ENCODE data around the gene MKX.

The MKX gene

GRCh38 chr10:27741173-27742091 lies 4.2 kb downstream of the MKX start:
- H2BK120ac ChIP-seq (ENCODE audit: low read depth, low read length): no peak overlapping the region
- WGBS: 5% methylated on average over 55 of the region's 55 CpGs
- no peak overlapping the region for H3K4ac ChIP-seq (ENCODE audit: low read depth in 1 of 2, low read length in 2 of 2)
- H3K36me3 ChIP-seq (ENCODE audit: control insufficient read depth in 1 of 2, insufficient read depth in 2 of 2, low read depth in 1 of 2, low read length in 2 of 2): no peaks in the 10 kb centered on the region
- H3K4me2 ChIP-seq (ENCODE audit: low read length, poor library complexity, severe bottlenecking): peak overlapping the region; percentile 98
- no peak overlapping the region for H2AK5ac ChIP-seq (ENCODE audit: low read length, severe bottlenecking)
- no peak overlapping the region for H3K27ac ChIP-seq (ENCODE audit: low read length, poor library complexity, severe bottlenecking)
- DNase-seq: no peak
- H4K8ac ChIP-seq (ENCODE audit: low read length): no peak overlapping the region
- no peak overlapping the region for H2AFZ ChIP-seq (ENCODE audit: low read depth, low read length)
- H3K79me1 ChIP-seq (replicated peaks; ENCODE audit: low read length, poor library complexity, severe bottlenecking): no peaks in the 10 kb centered on the region
- peak overlapping the region; percentile 26 to 82 for H3K4me3 ChIP-seq (ENCODE audit: insufficient read depth in 1 of 2, low read depth in 1 of 2, low read length in 2 of 2)
- H3K14ac ChIP-seq (ENCODE audit: low read length in 2 of 2): no peak overlapping the region
- no peaks in the 10 kb centered on the region for H3K9me3 ChIP-seq (ENCODE audit: control insufficient read depth, low read length)
- peaks cover 32 to 51% of the 10 kb centered on the region in 2 experiments for H3K27me3 ChIP-seq (ENCODE audit: control insufficient read depth in 1 of 2, insufficient read depth in 1 of 2, low read length in 2 of 2)
- H3K18ac ChIP-seq (ENCODE audit: low read depth in 1 of 2, low read length in 2 of 2): no peak overlapping the region
- H2BK12ac ChIP-seq (ENCODE audit: low read length in 2 of 2): no peak overlapping the region
- no peak overlapping the region for H2BK15ac ChIP-seq (ENCODE audit: low read depth, poor library complexity, severe bottlenecking)
- H3K4me1 ChIP-seq (ENCODE audit: control insufficient read depth, insufficient read depth, low read depth, low read length): peaks cover 44% of the 10 kb centered on the region
- H3K9ac ChIP-seq (ENCODE audit: low read length): peak overlapping the region; percentile 62
- H4K91ac ChIP-seq (ENCODE audit: low read length): no peak overlapping the region
- no peak overlapping the region for H3K23ac ChIP-seq (ENCODE audit: low read length in 2 of 2)
- H2BK5ac ChIP-seq (ENCODE audit: low read depth, low read length, poor library complexity, severe bottlenecking): no peak overlapping the region

DNA sequence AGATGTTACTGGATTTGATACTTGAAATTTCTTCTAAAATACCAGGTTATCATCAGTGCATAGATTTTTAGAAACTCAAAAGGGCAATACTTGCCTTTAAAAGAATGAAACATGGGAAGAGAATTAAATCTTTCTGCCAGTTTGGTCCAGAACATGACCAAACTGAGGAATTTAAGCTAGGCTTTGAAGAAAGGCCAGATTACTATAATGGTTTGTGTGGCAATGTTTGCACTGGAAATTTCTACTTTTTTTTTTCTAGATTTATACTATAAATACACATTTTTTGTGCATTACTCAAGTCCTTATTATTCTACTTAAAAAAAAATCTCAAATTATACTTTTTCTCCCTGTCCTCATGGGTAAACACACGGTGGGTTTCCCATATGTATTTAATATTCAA lies 9.2 kb downstream of the MKX start:
- Histone ChIP-seq H3K4ac (ENCODE audit: low read depth in 1 of 2, low read length in 2 of 2) (no peak overlapping the region), H3K4me2 (ENCODE audit: low read length, poor library complexity, severe bottlenecking) (no peak overlapping the region)
- WGBS: no CpG with 5 or more reads among the region's 1 CpG

DNA sequence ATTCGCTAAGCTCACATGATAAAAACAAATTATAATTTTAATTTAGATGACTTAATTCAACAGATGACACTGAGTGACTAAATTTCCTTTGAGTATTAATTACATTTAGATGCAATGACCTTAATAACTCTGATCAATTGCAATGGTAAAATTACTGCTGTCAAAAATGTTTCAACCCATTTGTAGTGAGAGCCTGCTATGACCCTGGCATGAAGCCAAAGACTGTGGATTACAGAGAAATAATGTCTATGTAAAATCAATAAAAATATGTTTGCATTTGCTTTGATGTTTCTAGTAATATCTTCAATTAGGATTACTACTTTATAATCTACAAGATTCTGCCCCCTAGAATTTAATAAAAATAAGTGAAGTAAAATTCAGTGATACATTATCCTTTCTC lies 15.6 kb downstream of the MKX start:
- H4K8ac ChIP-seq (ENCODE audit: low read length): no peak overlapping the region
- H3K27me3 ChIP-seq (ENCODE audit: control insufficient read depth in 1 of 2, insufficient read depth in 1 of 2, low read length in 2 of 2): no peaks in the 10 kb centered on the region
- H3K23ac ChIP-seq (ENCODE audit: low read length in 2 of 2): no peak overlapping the region
- H3K79me1 ChIP-seq (replicated peaks; ENCODE audit: low read length, poor library complexity, severe bottlenecking): no peaks in the 10 kb centered on the region
- no peak overlapping the region for H2BK12ac ChIP-seq (ENCODE audit: low read length in 2 of 2)
- no peaks in the 10 kb centered on the region for H3K36me3 ChIP-seq (ENCODE audit: control insufficient read depth in 1 of 2, insufficient read depth in 2 of 2, low read depth in 1 of 2, low read length in 2 of 2)
- H3K27ac ChIP-seq (ENCODE audit: low read length, poor library complexity, severe bottlenecking): no peak overlapping the region
- no peak overlapping the region for H2AK5ac ChIP-seq (ENCODE audit: low read length, severe bottlenecking)
- no peak overlapping the region for H3K14ac ChIP-seq (ENCODE audit: low read length in 2 of 2)
- H2BK15ac ChIP-seq (ENCODE audit: low read depth, poor library complexity, severe bottlenecking): no peak overlapping the region
- H2AFZ ChIP-seq (ENCODE audit: low read depth, low read length): no peak overlapping the region
- H2BK5ac ChIP-seq (ENCODE audit: low read depth, low read length, poor library complexity, severe bottlenecking): no peak overlapping the region
- no peak overlapping the region for H3K18ac ChIP-seq (ENCODE audit: low read depth in 1 of 2, low read length in 2 of 2)
- no peak for DNase-seq
- H3K4me1 ChIP-seq (ENCODE audit: control insufficient read depth, insufficient read depth, low read depth, low read length): no peaks in the 10 kb centered on the region
- no peak overlapping the region for H3K4me2 ChIP-seq (ENCODE audit: low read length, poor library complexity, severe bottlenecking)
- H3K9me3 ChIP-seq (ENCODE audit: control insufficient read depth, low read length): no peaks in the 10 kb centered on the region
- no peak overlapping the region for H3K4ac ChIP-seq (ENCODE audit: low read depth in 1 of 2, low read length in 2 of 2)
- no peak overlapping the region for H3K4me3 ChIP-seq (ENCODE audit: insufficient read depth in 1 of 2, low read depth in 1 of 2, low read length in 2 of 2)
- H4K91ac ChIP-seq (ENCODE audit: low read length): no peak overlapping the region
- WGBS: no CpG with 5 or more reads among the region's 1 CpG
- H3K9ac ChIP-seq (ENCODE audit: low read length): no peak overlapping the region
- H2BK120ac ChIP-seq (ENCODE audit: low read depth, low read length): no peak overlapping the region

More for the DNA sequence above, 9.2 kb downstream of the MKX start:
- H2BK15ac ChIP-seq (ENCODE audit: low read depth, poor library complexity, severe bottlenecking): no peak overlapping the region
- no peak overlapping the region for H4K91ac ChIP-seq (ENCODE audit: low read length)
- no peak overlapping the region for H2AK5ac ChIP-seq (ENCODE audit: low read length, severe bottlenecking)
- no peaks in the 10 kb centered on the region for H3K36me3 ChIP-seq (ENCODE audit: control insufficient read depth in 1 of 2, insufficient read depth in 2 of 2, low read depth in 1 of 2, low read length in 2 of 2)
- H3K27ac ChIP-seq (ENCODE audit: low read length, poor library complexity, severe bottlenecking): no peak overlapping the region
- H3K4me3 ChIP-seq (ENCODE audit: insufficient read depth in 1 of 2, low read depth in 1 of 2, low read length in 2 of 2): no peak overlapping the region
- no peak overlapping the region for H2BK12ac ChIP-seq (ENCODE audit: low read length in 2 of 2)
- H2AFZ ChIP-seq (ENCODE audit: low read depth, low read length): no peak overlapping the region
- no peaks in the 10 kb centered on the region for H3K9me3 ChIP-seq (ENCODE audit: control insufficient read depth, low read length)
- H3K18ac ChIP-seq (ENCODE audit: low read depth in 1 of 2, low read length in 2 of 2): no peak overlapping the region
- no peak for DNase-seq
- H3K23ac ChIP-seq (ENCODE audit: low read length in 2 of 2): no peak overlapping the region
- H3K79me1 ChIP-seq (replicated peaks; ENCODE audit: low read length, poor library complexity, severe bottlenecking): no peaks in the 10 kb centered on the region
- H2BK5ac ChIP-seq (ENCODE audit: low read depth, low read length, poor library complexity, severe bottlenecking): no peak overlapping the region
- no peak overlapping the region for H2BK120ac ChIP-seq (ENCODE audit: low read depth, low read length)
- no peak overlapping the region for H3K14ac ChIP-seq (ENCODE audit: low read length in 2 of 2)
- H3K27me3 ChIP-seq (ENCODE audit: control insufficient read depth in 1 of 2, insufficient read depth in 1 of 2, low read length in 2 of 2): peaks cover 7% of the 10 kb centered on the region in 2 experiments
- H3K9ac ChIP-seq (ENCODE audit: low read length): no peak overlapping the region
- no peak overlapping the region for H4K8ac ChIP-seq (ENCODE audit: low read length)
- peaks cover 5% of the 10 kb centered on the region for H3K4me1 ChIP-seq (ENCODE audit: control insufficient read depth, insufficient read depth, low read depth, low read length)

GRCh38 chr10:27728338-27728737 lies 17.3 kb downstream of the MKX start:
- Histone ChIP-seq H3K4me2 (ENCODE audit: low read length, poor library complexity, severe bottlenecking) (no peak overlapping the region), H3K23ac (ENCODE audit: low read length in 2 of 2) (no peak overlapping the region), H3K4me1 (ENCODE audit: control insufficient read depth, insufficient read depth, low read depth, low read length) (no peaks in the 10 kb centered on the region), H2AFZ (ENCODE audit: low read depth, low read length) (no peak overlapping the region), H3K36me3 (ENCODE audit: control insufficient read depth in 1 of 2, insufficient read depth in 2 of 2, low read depth in 1 of 2, low read length in 2 of 2) (no peaks in the 10 kb centered on the region), H4K91ac (ENCODE audit: low read length) (no peak overlapping the region), H3K4me3 (ENCODE audit: insufficient read depth in 1 of 2, low read depth in 1 of 2, low read length in 2 of 2) (no peak overlapping the region), H2BK5ac (ENCODE audit: low read depth, low read length, poor library complexity, severe bottlenecking) (no peak overlapping the region), H3K79me1 (replicated peaks; ENCODE audit: low read length, poor library complexity, severe bottlenecking) (no peaks in the 10 kb centered on the region), H3K27ac (ENCODE audit: low read length, poor library complexity, severe bottlenecking) (no peak overlapping the region), H3K9me3 (ENCODE audit: control insufficient read depth, low read length) (no peaks in the 10 kb centered on the region), H3K18ac (ENCODE audit: low read depth in 1 of 2, low read length in 2 of 2) (no peak overlapping the region), H2AK5ac (ENCODE audit: low read length, severe bottlenecking) (no peak overlapping the region), H2BK120ac (ENCODE audit: low read depth, low read length) (no peak overlapping the region), H3K27me3 (ENCODE audit: control insufficient read depth in 1 of 2, insufficient read depth in 1 of 2, low read length in 2 of 2) (no peaks in the 10 kb centered on the region), H2BK12ac (ENCODE audit: low read length in 2 of 2) (no peak overlapping the region), H3K9ac (ENCODE audit: low read length) (no peak overlapping the region), H4K8ac (ENCODE audit: low read length) (no peak overlapping the region), H3K14ac (ENCODE audit: low read length in 2 of 2) (no peak overlapping the region), H2BK15ac (ENCODE audit: low read depth, poor library complexity, severe bottlenecking) (no peak overlapping the region), H3K4ac (ENCODE audit: low read depth in 1 of 2, low read length in 2 of 2) (no peak overlapping the region)
- DNase-seq: no peak
- 74% methylated on average over 2 of the region's 3 CpGs for WGBS

All from mesenchymal stem cell (in vitro differentiated cells and primary cell).